Measurements from ENCODE around the gene NRCAM.

The NRCAM gene

DNA sequence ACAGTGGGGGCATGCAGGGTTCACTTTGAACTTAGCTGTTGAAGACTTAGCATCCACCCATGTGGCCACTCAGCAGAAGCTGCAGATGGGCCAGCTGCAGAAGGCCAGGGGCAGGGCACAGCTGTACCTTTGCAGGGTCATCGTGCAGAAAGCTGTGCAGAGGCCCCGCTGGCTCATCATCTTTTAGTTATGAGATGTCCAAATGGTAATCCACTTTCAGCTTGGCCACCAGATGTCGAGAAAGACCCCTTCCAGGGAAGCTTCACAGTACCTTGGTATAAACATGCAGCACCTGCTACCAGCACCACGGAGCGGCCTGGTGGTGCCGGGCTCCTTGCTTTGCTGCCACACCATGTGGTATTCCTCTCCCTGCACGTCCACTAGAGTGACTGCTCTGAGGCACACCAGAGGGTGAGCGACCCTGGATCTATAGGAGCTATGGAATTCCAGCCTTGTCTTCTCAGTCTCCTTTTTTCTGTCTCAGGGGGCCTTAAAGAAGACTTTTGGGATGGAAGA lies 251.9 kb downstream of the NRCAM start:
- no peak overlapping the region for H3K4me3 ChIP-seq (replicated peaks; ENCODE audit: low read depth, low read length)
- TF ChIP-seq, protein P1, sequence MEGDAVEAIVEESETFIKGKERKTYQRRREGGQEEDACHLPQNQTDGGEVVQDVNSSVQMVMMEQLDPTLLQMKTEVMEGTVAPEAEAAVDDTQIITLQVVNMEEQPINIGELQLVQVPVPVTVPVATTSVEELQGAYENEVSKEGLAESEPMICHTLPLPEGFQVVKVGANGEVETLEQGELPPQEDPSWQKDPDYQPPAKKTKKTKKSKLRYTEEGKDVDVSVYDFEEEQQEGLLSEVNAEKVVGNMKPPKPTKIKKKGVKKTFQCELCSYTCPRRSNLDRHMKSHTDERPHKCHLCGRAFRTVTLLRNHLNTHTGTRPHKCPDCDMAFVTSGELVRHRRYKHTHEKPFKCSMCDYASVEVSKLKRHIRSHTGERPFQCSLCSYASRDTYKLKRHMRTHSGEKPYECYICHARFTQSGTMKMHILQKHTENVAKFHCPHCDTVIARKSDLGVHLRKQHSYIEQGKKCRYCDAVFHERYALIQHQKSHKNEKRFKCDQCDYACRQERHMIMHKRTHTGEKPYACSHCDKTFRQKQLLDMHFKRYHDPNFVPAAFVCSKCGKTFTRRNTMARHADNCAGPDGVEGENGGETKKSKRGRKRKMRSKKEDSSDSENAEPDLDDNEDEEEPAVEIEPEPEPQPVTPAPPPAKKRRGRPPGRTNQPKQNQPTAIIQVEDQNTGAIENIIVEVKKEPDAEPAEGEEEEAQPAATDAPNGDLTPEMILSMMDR (IDR thresholded peaks at IDR 0.05; ENCODE audit: low read length, missing control alignments), result no peak
- no peak for DNase-seq (ENCODE audit: low read depth)

DNA sequence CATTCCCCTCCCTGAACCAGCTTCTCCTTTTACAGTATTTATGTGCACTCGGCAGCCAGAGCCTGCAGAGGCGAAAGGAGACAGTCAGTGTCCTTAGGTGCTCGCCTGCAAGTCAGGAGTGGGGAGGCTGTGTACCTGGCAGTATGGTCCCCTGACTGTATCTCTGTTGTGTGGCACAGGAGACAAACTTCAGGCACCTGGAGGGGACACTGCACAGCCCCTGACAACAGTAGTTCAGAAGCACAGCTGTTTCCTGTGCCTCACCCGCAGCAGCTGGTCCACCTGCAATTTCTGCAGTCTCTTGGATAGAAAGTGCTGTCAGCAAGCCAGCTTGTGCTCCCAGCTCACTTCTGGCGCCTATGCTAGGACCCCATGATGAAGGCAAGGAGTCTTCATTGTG lies 252.7 kb downstream of the NRCAM start:
- H3K4me3 ChIP-seq (replicated peaks; ENCODE audit: low read depth, low read length), result no peak overlapping the region
- DNase-seq (ENCODE audit: low read depth), result no peak
- TF ChIP-seq, protein P1 (IDR thresholded peaks at IDR 0.05; ENCODE audit: low read length, missing control alignments), result no peak

DNA sequence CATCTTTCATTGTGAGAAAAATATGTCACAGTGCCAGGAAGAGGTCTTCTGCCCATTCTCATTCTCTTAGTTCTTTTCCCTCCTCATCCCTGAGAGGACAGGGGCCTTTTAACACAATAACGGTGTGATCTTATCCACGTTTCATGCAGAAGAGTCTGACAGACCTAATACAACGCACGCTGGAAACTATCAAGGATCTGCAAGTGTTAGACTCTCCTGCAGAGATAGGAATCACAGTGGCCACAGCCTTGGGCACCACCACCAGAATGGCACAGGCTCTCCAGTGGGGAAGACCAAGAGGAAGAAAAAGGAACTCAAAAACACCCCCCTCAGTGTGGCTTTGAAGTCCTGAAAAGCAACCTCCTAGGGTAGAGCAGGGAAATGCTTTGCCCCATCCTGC lies 253.5 kb downstream of the NRCAM start:
- TF ChIP-seq, protein P1 (IDR thresholded peaks at IDR 0.05; ENCODE audit: low read length, missing control alignments), result no peak
- H3K4me3 ChIP-seq (replicated peaks; ENCODE audit: low read depth, low read length), result no peak overlapping the region
- DNase-seq (ENCODE audit: low read depth), result no peak

DNA sequence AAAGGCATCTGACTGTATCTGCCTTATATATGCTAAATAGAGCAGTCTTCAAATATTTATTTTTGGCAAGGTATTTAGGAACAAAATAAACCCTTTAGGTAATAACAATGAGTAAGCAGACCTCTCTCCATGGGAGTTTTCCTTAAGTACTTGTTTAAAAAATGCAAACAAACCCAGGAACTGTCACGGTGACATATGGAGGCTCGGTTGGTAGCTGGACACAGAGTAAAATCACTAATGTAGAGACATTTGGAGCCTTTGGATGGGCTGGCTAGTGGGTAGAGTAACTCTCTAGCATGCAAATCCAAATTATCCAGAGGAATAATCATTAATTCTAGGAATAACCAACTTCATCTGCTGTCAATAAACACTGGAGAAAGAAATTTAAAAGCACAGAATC lies 254.5 kb downstream of the NRCAM start:
- no peak overlapping the region for H3K4me3 ChIP-seq (replicated peaks; ENCODE audit: low read depth, low read length)
- no peak for DNase-seq (ENCODE audit: low read depth)
- TF ChIP-seq, protein P1 (IDR thresholded peaks at IDR 0.05; ENCODE audit: low read length, missing control alignments), result no peak

DNA sequence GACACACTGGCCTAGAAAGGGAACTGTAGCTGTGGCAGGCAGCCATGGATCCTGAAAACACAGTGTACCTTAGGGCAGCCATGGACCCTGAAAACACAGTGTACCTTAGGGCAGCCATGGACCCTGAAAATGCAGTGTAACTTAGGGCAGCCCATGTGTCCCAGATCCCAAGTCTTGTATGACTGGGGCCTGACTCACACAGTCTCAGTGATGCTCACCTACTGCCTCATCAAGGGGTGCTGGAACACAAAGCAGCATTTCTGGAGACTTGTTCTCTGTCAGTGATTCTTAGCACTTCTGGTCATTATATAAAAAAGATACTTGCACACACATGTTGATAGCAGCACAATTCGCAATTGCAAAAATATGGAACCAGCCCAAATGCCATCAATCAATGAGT lies 255.9 kb downstream of the NRCAM start:
- TF ChIP-seq, protein P1 (IDR thresholded peaks at IDR 0.05; ENCODE audit: low read length, missing control alignments), result no peak
- no peak overlapping the region for H3K4me3 ChIP-seq (replicated peaks; ENCODE audit: low read depth, low read length)
- DNase-seq (ENCODE audit: low read depth), result no peak

DNA sequence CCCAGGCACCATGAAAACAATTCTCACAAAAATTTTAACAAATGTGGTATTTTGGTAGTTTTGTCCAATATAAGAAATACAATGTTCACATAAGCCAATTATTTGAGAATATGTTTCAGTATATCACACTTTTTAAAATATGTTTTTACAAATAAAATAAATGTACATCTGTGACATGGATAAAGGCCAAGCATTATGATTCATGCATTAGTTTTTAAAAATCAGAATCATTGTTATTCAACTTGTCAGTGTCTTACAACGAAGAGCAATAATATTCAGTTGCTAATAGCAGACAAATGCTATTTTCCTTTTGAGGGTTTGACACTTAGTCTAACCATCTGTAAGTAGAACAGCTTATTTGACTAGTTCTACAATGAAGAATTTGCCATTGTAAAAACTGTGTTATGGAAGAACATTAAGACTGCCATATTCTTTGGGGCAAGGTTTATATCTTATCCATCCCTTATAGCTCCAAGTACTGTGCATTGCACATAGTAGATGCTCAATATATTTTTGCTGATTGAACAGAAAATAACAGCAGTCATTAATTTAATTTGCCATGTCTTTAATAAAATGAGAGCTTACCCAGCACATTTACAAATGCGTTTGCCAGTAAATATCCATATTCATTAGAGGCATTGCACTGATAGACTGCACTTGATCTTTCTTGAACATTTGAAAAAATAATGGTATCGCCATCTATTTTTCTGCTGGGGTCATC lies 258.7 kb downstream of the NRCAM start:
- no peak overlapping the region for H3K4me3 ChIP-seq (replicated peaks; ENCODE audit: low read depth, low read length)
- TF ChIP-seq, protein P1 (IDR thresholded peaks at IDR 0.05; ENCODE audit: low read length, missing control alignments), result no peak
- no peak for DNase-seq (ENCODE audit: low read depth)

DNA sequence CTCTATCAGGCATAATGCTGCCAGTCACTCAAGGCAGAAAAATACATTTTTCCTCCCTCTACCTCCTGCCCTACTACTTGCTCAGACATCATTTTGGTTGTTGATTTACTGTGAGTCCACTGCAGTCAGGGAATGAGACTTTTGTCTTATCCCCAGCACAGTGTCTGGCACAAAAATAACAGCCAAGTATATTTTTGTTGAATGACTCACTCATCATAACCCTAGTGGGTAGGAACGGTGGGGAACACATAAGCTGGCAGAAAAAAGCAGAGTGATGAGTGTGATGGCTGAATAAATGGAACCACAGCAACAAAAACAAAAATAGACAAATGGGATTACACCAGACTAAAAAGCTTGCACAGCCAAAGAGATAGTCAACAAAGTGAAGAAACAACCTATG lies 260.2 kb downstream of the NRCAM start:
- TF ChIP-seq, protein P1 (IDR thresholded peaks at IDR 0.05; ENCODE audit: low read length, missing control alignments), result no peak
- peak; percentile 45 for DNase-seq (ENCODE audit: low read depth)
- H3K4me3 ChIP-seq (replicated peaks; ENCODE audit: low read depth, low read length), result no peak overlapping the region

All from fibroblast of pulmonary artery (primary cell).